ENCODE data around the gene TSPAN5. TPM values are rescaled to one million over a fixed set of nuclear protein-coding genes. Genes with fewer than 3 reads are reported as not detected.
A peak's percentile ranks its signal among the peaks of the same experiment; 100 is the strongest.

Gene TSPAN5
- total and polyA plus RNA-seq, 2 of the 4 experiments (the other 2 are of a cell fraction) = 64.8 to 79.6 TPM

- TF ChIP-seq, protein P1, sequence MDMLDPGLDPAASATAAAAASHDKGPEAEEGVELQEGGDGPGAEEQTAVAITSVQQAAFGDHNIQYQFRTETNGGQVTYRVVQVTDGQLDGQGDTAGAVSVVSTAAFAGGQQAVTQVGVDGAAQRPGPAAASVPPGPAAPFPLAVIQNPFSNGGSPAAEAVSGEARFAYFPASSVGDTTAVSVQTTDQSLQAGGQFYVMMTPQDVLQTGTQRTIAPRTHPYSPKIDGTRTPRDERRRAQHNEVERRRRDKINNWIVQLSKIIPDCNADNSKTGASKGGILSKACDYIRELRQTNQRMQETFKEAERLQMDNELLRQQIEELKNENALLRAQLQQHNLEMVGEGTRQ (IDR thresholded peaks at IDR 0.05; ENCODE audit: low read depth, low read length) = no peak
- TF ChIP-seq RAD21 (IDR thresholded peaks at IDR 0.05; ENCODE audit: low read length) (no peak), SMC3 (IDR thresholded peaks at IDR 0.05; ENCODE audit: low read depth, low read length) (no peak)
These were observed 136.9 kb downstream of the TSPAN5 start (continued) for GRCh38 chr4:98521486-98521885.

GRCh38 chr4:98519268-98519977, 139.0 kb downstream of the TSPAN5 start:
- intact Hi-C loops (cut with micrococcal nuclease) (loop anchor here (5.0 kb wide), 1 partner anchor 138 kb away; the partner anchor contains the start of gene TSPAN5), in situ Hi-C loops (cut with MboI; ENCODE audit: low sequenced_read_pairs) (no loop called here), dilution Hi-C loops (cut with HindIII; ENCODE audit: low sequenced_read_pairs, unreplicated experiment) (no loop called here)
- Histone ChIP-seq H3K4me3 (ENCODE audit: insufficient read depth, low read depth, low read length) (no peak overlapping the region), H3K56ac (ENCODE audit: extremely low read depth, insufficient read depth, low read length) (no peak overlapping the region), H3K27ac (ENCODE audit: insufficient read depth, low read length) (peak overlapping the region; percentile 12; the same call in 1 of the 2 replicates), H3K9me3 (ENCODE audit: control insufficient read depth, insufficient read depth, low read length) (no peaks in the 10 kb centered on the region), H2BK5ac (ENCODE audit: low read depth, low read length, poor library complexity, severe bottlenecking) (peak overlapping the region; percentile 47), H3K4me2 (ENCODE audit: low read depth, low read length) (no peak overlapping the region), H3K23ac (ENCODE audit: low read depth, low read length) (peak overlapping the region; percentile 41; the same call in 1 of the 2 replicates), H3K9ac (ENCODE audit: low read depth, low read length) (no peak overlapping the region), H3K4me1 (ENCODE audit: control insufficient read depth, insufficient read depth, low read length) (peaks cover 49% of the 10 kb centered on the region), H3K36me3 (ENCODE audit: control insufficient read depth, insufficient read depth, low read length) (no peaks in the 10 kb centered on the region), H2BK20ac (ENCODE audit: low read depth, low read length) (peak overlapping the region; percentile 31), H2BK15ac (ENCODE audit: low read depth, low read length) (peak overlapping the region; percentile 69; the same call in 2 of the 3 replicates), H2AK5ac (ENCODE audit: low read depth, low read length) (peak overlapping the region; percentile 65; the same call in 1 of the 2 replicates), H3K79me1 (ENCODE audit: low read depth in 1 of 2, low read length in 2 of 2) (peaks cover 51 to 76% of the 10 kb centered on the region in 2 experiments), H4K91ac (ENCODE audit: insufficient read depth, low read depth, low read length) (peak overlapping the region; percentile 46), H2AFZ (replicated peaks; ENCODE audit: low read length, poor library complexity) (no peak overlapping the region), H4K20me1 (ENCODE audit: insufficient read depth, low read length) (peaks cover 10% of the 10 kb centered on the region; the same call in 1 of the 2 replicates), H3K4ac (ENCODE audit: low read depth, low read length) (peak overlapping the region; percentile 70; the same call in 1 of the 2 replicates), H2BK120ac (ENCODE audit: low read depth, low read length) (peak overlapping the region; percentile 50), H3K18ac (ENCODE audit: low read depth, low read length) (peak overlapping the region; percentile 54), H3K27me3 (ENCODE audit: control insufficient read depth, insufficient read depth, low read length) (no peaks in the 10 kb centered on the region), H2AK9ac (replicated peaks; ENCODE audit: low read depth, low read length, poor library complexity) (no peak overlapping the region), H3K9me1 (ENCODE audit: insufficient read depth, low read length) (peaks cover 38% of the 10 kb centered on the region), H4K8ac (ENCODE audit: low read depth in 2 of 2, low read length in 2 of 2) (peak overlapping the region in 1 of 2 experiments; percentile 27; a peak in 1 of 4 replicates), H4K5ac (ENCODE audit: low read depth, low read length) (peak overlapping the region; percentile 26; the same call in 1 of the 2 replicates), H3K14ac (replicated peaks; ENCODE audit: low read depth, low read length) (peak overlapping the region; percentile 34; the same call in 1 of the 2 replicates)
- peak; percentile 76 for DNase-seq
- ChIA-PET POLR2A (ENCODE audit: unreplicated experiment) (no interaction called here), CTCF (interaction anchor here (0.6 kb wide), 1 partner anchor 541 kb away, joined by 3 read pairs; no protein-coding TSS in a partner anchor)
- 79% methylated on average over 4 of the region's 7 CpGs; no CpG with 5 or more reads in 1 of the 2 experiments for WGBS, 2 experiments (ENCODE audit: extremely low coverage in 2 of 2, insufficient read length in 1 of 2)
- ATAC-seq (ENCODE audit: low read depth) = no peak
- TF ChIP-seq SMC3 (IDR thresholded peaks at IDR 0.05; ENCODE audit: low read depth, low read length) (no peak), CEBPB (IDR thresholded peaks at IDR 0.05; ENCODE audit: low read depth, low read length) (peak; percentile 65)
- no TSS peak for BruUV-seq (replicated peaks)

All from IMR-90 (cell line).